ENCODE results near the gene USP3.

DNA sequence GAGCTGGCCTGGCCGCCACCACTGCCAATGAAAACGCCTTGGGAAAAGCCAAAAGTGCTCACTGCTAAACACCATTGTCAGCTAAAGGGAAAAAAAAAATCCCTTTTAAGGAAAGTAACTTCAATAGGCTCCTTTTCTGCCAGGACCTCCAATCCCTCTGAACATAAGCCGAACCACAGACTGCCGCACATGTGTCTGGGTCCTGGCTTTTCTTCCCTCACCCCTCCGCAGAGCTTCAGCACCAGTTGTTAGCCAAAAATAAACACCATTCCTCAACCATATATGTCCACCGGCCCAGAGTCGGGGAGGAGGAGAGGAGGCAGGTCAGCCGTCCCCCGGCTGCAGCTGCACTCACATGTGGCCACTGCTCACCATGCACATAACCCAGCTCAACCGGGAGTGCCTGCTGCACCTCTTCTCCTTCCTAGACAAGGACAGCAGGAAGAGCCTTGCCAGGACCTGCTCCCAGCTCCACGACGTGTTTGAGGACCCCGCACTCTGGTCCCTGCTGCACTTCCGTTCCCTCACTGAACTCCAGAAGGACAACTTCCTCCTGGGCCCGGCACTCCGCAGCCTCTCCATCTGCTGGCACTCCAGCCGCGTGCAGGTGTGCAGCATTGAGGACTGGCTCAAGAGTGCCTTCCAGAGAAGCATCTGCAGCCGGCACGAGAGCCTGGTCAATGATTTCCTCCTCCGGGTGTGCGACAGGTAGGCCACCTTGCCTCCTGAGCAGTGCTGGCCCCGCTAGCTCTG, 92.8 kb downstream of the USP3 start, which contains the start of gene FBXL22:
- TF ChIP-seq, protein P1, sequence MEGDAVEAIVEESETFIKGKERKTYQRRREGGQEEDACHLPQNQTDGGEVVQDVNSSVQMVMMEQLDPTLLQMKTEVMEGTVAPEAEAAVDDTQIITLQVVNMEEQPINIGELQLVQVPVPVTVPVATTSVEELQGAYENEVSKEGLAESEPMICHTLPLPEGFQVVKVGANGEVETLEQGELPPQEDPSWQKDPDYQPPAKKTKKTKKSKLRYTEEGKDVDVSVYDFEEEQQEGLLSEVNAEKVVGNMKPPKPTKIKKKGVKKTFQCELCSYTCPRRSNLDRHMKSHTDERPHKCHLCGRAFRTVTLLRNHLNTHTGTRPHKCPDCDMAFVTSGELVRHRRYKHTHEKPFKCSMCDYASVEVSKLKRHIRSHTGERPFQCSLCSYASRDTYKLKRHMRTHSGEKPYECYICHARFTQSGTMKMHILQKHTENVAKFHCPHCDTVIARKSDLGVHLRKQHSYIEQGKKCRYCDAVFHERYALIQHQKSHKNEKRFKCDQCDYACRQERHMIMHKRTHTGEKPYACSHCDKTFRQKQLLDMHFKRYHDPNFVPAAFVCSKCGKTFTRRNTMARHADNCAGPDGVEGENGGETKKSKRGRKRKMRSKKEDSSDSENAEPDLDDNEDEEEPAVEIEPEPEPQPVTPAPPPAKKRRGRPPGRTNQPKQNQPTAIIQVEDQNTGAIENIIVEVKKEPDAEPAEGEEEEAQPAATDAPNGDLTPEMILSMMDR (IDR thresholded peaks at IDR 0.05): no peak
- no peak for TF ChIP-seq POLR2A (IDR thresholded peaks at IDR 0.05)
